DOHH2 (cell line): ENCODE data around the gene EPC1.

ENCODE experiments used
- CTCF ChIP-seq: fragments of 200-600 bp; sonication (generic); IDR thresholded peaks from one replicate; pipeline ENCODE4 v1.5.1; 2014; ENCODE audit warnings: antibody characterized with exemption, mild to moderate bottlenecking, low read depth, low read length; ENCODE audit not compliant: poor library complexity, severe bottlenecking
- EZH2phosphoT487 ChIP-seq: fragments of 200-600 bp; sonication (generic); IDR thresholded peaks from 2 replicates; pipeline ENCODE4 v1.6.1; 2017; ENCODE audit warnings: borderline replicate concordance, mild to moderate bottlenecking, antibody characterized with exemption, low read length, moderate library complexity, mixed read lengths

GRCh38 chr10:32329061-32329460 lies 17.9 kb downstream of the EPC1 start:
- TF ChIP-seq CTCF (no peak), EZH2phosphoT487 (no peak)
